Urinary bladder (tissue), 4 donors: ENCODE measurements around the gene ZSCAN9. TPM values are rescaled to one million over a fixed set of nuclear protein-coding genes. Genes with fewer than 3 reads are reported as not detected.

Experiments used
- DNase-seq: peaks from one replicate; pipeline ENCODE4 v3.0.0-alpha.2; 2015; ENCODE audit errors: extremely low spot score
- H3K27ac ChIP-seq: one replicate; pipeline ENCODE4 v1.5.1; 2013; ENCODE audit warnings: low read depth, mild to moderate bottlenecking, moderate library complexity
- H3K36me3 ChIP-seq: one replicate; pipeline ENCODE4 v1.6.1; 2013; ENCODE audit warnings: mild to moderate bottlenecking, moderate library complexity; ENCODE audit not compliant: insufficient read depth
- H3K4me1 ChIP-seq: one replicate; pipeline ENCODE4 v1.6.1; 2013; ENCODE audit warnings: mild to moderate bottlenecking, moderate library complexity; ENCODE audit not compliant: insufficient read depth
- H3K4me3 ChIP-seq: one replicate; pipeline ENCODE4 v1.5.1; 2013; ENCODE audit warnings: low read depth, low read length
- WGBS: extraction: QIAGEN DNeasy Blood & Tissue Kit; methylation state at CpG from one replicate; pipeline ENCODE4 v1.1.7; 2013; 5-methylcytosine and 5-hydroxymethylcytosine counted together
- polyA plus RNA-seq: library from polyadenylated mRNA; stranded (reverse); fragments of 200-250 nt; gene quantifications from one replicate; pipeline ENCODE4 v1.2.3, GENCODE V29; 2013
- total RNA-seq: library from RNA; depleted of rRNA; stranded (reverse); fragments of >200 nt; gene quantifications from one replicate; pipeline ENCODE4 v1.2.3, GENCODE V29; 2014
- donor health status: healthy with polysubstance abuse.
- donor health status: healthy.

ZSCAN9 gene
- total RNA-seq (19.2 TPM), polyA plus RNA-seq (12.8 TPM)

GRCh38 chr6:28225056-28225834 is at the start of gene ZSCAN9:
ZSCAN9 (plus strand) TSS chr6:28225275; CDS start chr6:28227085, 1,810 bp downstream.
- peaks cover 2% of the 10 kb centered on the region for H3K4me1 ChIP-seq
- under 1% methylated on average over 45 of the region's 45 CpGs for WGBS

GRCh38 chr6:28176373-28176772 is 48.7 kb upstream of the ZSCAN9 start:
- no peaks in the 10 kb centered on the region for H3K4me1 ChIP-seq
- H3K36me3 ChIP-seq, result no peaks in the 10 kb centered on the region
- no peak overlapping the region for H3K27ac ChIP-seq
- DNase-seq, result no peak
- WGBS, result 90% methylated on average over 1 of the region's 1 CpG
- H3K4me3 ChIP-seq, result no peak overlapping the region

More at GRCh38 chr6:28225056-28225834, at the start of gene ZSCAN9:
- Histone ChIP-seq H3K4me3 (peak within 1 kb of the TSS; percentile 66), H3K27ac (peak within 1 kb of the TSS; percentile 67), H3K36me3 (peaks cover 5% of the 10 kb centered on the region)
- no peak for DNase-seq

DNA sequence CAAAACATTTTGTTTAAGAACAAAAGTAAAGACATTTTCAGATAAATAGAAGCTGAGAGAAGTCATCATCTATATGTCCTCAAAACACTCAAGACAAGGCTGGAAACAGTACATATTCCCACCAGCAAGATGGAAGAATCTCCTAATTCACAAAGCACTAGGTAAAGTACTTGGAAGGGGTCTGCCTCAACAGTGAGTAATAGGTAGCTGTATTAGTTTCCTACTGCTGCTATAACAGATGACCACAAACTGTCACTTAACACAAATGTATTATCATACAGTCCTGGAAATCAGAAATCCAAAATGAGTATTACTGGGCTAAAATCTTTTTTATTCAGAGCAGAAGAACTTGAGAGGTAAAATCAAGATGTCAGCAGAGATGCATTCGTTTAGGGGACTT is 42.8 kb upstream of the ZSCAN9 start:
- DNase-seq, result no peak
- no peaks in the 10 kb centered on the region for H3K36me3 ChIP-seq
- no peak overlapping the region for H3K27ac ChIP-seq
- WGBS, result 55% methylated on average over 1 of the region's 1 CpG
- H3K4me3 ChIP-seq, result no peak overlapping the region
- H3K4me1 ChIP-seq, result no peaks in the 10 kb centered on the region

- WGBS, result 77% methylated on average over 6 of the region's 6 CpGs
- H3K4me3 ChIP-seq, result no peak overlapping the region
- no peaks in the 10 kb centered on the region for H3K4me1 ChIP-seq
- no peak for DNase-seq
- no peaks in the 10 kb centered on the region for H3K36me3 ChIP-seq
- H3K27ac ChIP-seq, result no peak overlapping the region
Measured at GRCh38 chr6:28188111-28188979, 36.7 kb upstream of the ZSCAN9 start.

- Histone ChIP-seq H3K27ac (no peak overlapping the region), H3K36me3 (no peaks in the 10 kb centered on the region), H3K4me1 (no peaks in the 10 kb centered on the region), H3K4me3 (no peak overlapping the region)
- no peak for DNase-seq
- WGBS, result 55% methylated on average over 1 of the region's 1 CpG
Measured at GRCh38 chr6:28200020-28200419, 25.1 kb upstream of the ZSCAN9 start.

GRCh38 chr6:28203201-28203600 is 21.9 kb upstream of the ZSCAN9 start:
- 33% methylated on average over 4 of the region's 4 CpGs for WGBS

GRCh38 chr6:28205879-28206278 is 19.2 kb upstream of the ZSCAN9 start:
- 58% methylated on average over 1 of the region's 1 CpG for WGBS
- H3K36me3 ChIP-seq, result no peaks in the 10 kb centered on the region
- no peak overlapping the region for H3K27ac ChIP-seq
- DNase-seq, result no peak
- no peaks in the 10 kb centered on the region for H3K4me1 ChIP-seq
- no peak overlapping the region for H3K4me3 ChIP-seq

More at GRCh38 chr6:28203201-28203600, 21.9 kb upstream of the ZSCAN9 start:
- Histone ChIP-seq H3K36me3 (no peaks in the 10 kb centered on the region), H3K27ac (no peak overlapping the region), H3K4me3 (no peak overlapping the region), H3K4me1 (no peaks in the 10 kb centered on the region)
- no peak for DNase-seq

DNA sequence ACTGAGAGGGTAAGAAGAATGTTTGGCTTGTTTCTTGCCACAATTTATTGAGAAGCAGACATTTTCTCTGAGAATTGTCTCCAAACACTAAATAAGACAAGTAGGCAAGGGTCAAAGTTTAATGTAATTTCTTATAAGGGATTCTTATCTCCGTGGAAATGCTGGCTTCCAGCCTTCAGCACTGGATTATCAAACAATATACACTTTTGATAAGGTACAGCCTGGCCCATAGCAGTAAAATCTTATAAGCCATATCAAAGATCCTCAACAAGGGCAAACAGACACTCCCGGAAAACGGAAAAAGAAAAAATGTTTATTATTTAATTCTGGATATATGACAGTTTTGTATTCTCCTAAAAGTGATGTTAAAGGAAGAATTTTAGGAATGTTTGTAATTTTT is 18.5 kb upstream of the ZSCAN9 start:
- WGBS, result 22% methylated on average over 3 of the region's 3 CpGs
- H3K4me1 ChIP-seq, result no peaks in the 10 kb centered on the region
- no peaks in the 10 kb centered on the region for H3K36me3 ChIP-seq
- no peak overlapping the region for H3K27ac ChIP-seq
- H3K4me3 ChIP-seq, result no peak overlapping the region
- DNase-seq, result no peak

DNA sequence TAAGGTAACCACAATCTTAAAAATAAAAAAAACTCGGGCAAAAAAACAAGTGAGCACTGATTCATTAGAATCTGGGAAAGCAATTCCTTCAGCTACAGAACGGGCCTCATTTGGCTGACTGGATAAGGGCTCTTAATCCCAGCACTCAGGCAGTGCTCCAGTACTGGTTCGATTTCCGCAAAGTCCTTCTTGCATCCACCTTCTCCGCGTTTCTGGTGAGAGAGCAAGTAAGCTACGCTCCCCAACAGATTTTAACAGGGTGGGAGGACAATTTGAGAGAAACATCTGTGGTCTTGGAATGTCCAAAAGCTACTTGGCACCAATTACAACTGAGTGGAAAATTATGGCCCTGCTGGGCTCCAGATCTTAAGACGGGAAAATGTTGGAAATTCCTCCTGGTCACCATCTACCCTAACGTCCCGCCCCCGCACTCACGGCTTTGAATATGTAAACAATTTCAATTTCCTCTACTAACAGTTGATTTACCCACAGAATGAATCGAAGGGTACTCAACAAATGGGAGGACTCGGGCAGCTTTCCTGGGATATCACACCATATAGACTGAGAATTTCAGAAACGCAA is 18.1 kb upstream of the ZSCAN9 start:
- 6% methylated on average over 15 of the region's 15 CpGs for WGBS
- Histone ChIP-seq H3K4me1 (no peaks in the 10 kb centered on the region), H3K4me3 (no peak overlapping the region)

DNA sequence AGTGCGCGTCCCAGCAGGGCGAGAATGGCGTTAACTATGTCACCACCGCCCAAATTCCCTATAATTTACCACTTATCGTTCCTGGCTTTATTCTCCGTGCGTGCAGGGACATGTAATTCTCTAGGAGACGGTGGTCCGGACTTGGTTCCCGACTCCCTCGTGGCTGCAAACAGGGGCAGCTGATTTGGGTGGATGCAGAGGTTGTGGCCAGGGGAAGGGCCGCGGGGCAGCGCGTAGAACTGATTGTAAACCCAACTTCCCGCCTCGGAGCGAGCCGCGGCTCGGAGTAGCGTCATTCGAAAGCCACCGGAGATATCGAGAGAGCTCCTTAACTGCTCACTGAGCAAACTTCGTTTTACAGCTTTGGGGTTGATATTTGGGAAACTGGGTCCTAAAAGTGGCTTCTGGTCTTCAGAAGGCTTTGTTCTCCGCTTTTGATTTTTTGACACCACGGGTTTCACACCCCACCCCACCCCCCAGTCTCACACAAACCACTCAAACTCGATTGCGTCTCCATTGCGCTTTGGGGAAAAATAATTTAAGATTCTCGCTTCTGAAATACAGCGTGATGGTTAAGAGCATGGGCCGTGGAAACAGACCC is 17.5 kb upstream of the ZSCAN9 start:
- no peaks in the 10 kb centered on the region for H3K4me1 ChIP-seq
- peak overlapping the region; percentile 1 for H3K4me3 ChIP-seq
- WGBS, result under 1% methylated on average over 35 of the region's 35 CpGs
- no peak overlapping the region for H3K27ac ChIP-seq
- no peak for DNase-seq
- no peaks in the 10 kb centered on the region for H3K36me3 ChIP-seq

More for the DNA sequence above, 18.1 kb upstream of the ZSCAN9 start:
- no peak overlapping the region for H3K27ac ChIP-seq
- DNase-seq, result no peak
- no peaks in the 10 kb centered on the region for H3K36me3 ChIP-seq

DNA sequence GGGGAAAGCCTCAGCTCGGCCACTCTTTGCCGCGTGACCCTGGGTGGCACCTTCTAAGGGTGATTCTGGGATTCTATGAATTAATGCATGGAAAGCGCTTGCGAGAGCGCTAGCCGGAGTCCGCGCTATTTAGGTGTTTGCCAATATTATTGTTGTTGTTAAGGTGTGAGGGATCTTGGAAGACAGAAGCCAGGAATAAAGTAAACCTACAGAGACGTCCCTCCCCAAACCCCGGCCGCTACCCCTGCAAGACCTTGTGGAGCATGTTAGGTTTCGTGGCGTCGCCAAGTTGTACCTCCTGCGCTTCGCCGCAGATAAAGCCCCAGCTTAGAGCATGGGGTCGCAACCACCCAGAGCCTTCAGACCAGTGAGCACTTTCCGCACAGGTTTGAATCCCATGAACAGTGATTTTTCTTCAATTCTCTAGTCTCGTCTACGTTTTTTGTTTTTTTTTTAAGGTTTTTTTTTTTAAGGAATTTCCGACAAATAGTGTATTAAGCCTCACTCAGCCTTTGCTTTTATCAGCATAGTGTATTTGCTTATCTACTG is 16.9 kb upstream of the ZSCAN9 start:
- Histone ChIP-seq H3K4me3 (no peak overlapping the region), H3K27ac (no peak overlapping the region), H3K36me3 (no peaks in the 10 kb centered on the region), H3K4me1 (no peaks in the 10 kb centered on the region)
- DNase-seq, result no peak
- WGBS, result 4% methylated on average over 23 of the region's 23 CpGs

DNA sequence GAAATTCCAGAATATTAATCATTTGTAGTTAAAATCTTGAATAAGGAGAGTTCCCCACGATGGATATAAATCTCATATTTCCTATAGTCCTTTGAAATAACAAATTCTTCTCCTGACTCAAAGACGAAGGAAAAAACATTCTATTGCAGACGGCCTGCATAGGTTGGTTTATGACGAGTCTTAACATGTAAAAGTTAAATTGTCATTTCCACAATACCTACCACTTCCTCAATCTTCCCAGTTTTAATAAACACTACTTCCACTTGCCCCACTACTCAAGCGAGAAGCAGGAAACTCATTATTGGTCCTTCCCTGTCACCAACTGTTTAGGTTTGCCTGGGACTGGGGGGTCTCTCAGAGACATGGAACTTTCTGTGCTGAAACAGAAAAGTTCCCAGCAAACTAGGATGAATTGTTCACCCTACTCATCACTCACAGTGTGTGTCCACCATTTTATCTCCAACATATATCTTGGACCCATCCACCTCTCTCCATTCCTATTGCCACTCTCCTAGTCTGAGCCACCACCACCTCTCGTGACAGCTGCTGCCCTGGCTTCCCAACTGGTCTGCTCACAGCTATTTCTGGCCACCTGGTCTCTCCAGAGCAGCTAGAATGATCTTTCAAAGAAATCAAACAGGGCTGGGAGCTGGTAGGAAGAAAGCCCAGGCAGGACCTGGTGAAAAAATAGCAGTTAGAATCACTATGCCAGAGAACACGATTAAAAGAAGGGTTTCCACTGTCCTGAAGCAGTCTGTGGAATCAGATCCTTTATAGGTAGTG is 15.1 kb upstream of the ZSCAN9 start:
- DNase-seq, result no peak
- Histone ChIP-seq H3K4me3 (no peak overlapping the region), H3K36me3 (no peaks in the 10 kb centered on the region), H3K4me1 (no peaks in the 10 kb centered on the region), H3K27ac (no peak overlapping the region)
- WGBS, result 50% methylated on average over 7 of the region's 7 CpGs
